SK-N-MC (cell line): ENCODE results near the gene PDE4D.

Source experiments
- EZH2 ChIP-seq: fragments of 200-600 bp; sonication (generic); IDR thresholded peaks from one replicate; pipeline ENCODE4 v1.6.1; 2017; ENCODE audit warnings: antibody characterized with exemption
- POLR2AphosphoS5 ChIP-seq: IDR thresholded peaks from 2 replicates; pipeline ENCODE4 v1.6.1; 2012; ENCODE audit warnings: mild to moderate bottlenecking, low read depth, low read length, borderline replicate concordance

GRCh38 chr5:59149827-59150226 lies 743.7 kb downstream of the PDE4D start:
- TF ChIP-seq EZH2: no peak
- no peak for TF ChIP-seq POLR2AphosphoS5
